Upper lobe of right lung (tissue), 1 donor: ENCODE data around the gene FZR1. TPM values are rescaled to one million over a fixed set of nuclear protein-coding genes. Genes with fewer than 3 reads are reported as not detected.

Source experiments
- ATAC-seq: fragments of 200-7000 bp; cut with Tn5 transposase; one replicate; pipeline ENCODE4 v1.9.1; 2020; ENCODE audit warnings: mild to moderate bottlenecking, moderate library complexity
- DNase-seq: peaks from one replicate; pipeline ENCODE4 v3.0.0-alpha.2; 2020
- H3K27ac ChIP-seq: fragments of 200-600 bp; one replicate; pipeline ENCODE4 v1.8.0; 2022
- H3K27me3 ChIP-seq: fragments of 200-600 bp; one replicate; pipeline ENCODE4 v1.8.0; 2022; ENCODE audit warnings: mild to moderate bottlenecking
- H3K36me3 ChIP-seq: fragments of 200-600 bp; one replicate; pipeline ENCODE4 v1.8.0; 2022
- H3K4me1 ChIP-seq: fragments of 200-600 bp; one replicate; pipeline ENCODE4 v1.8.0; 2022
- H3K4me3 ChIP-seq: fragments of 200-600 bp; one replicate; pipeline ENCODE4 v1.8.0; 2022; ENCODE audit warnings: mild to moderate bottlenecking
- H3K9me3 ChIP-seq: fragments of 200-600 bp; one replicate; pipeline ENCODE4 v1.8.0; 2022
- intact Hi-C: fragments of 100-400 bp; cut with DNase I; formaldehyde crosslinking; loops from one replicate; pipeline ENCODE4 v1.11.0; 2022
- total RNA-seq: library from RNA; stranded (reverse); fragmentation: NEBNext Ultra II Directional; extraction: Animal tissue kit (Norgen Biotek cat#: 25700); gene quantifications from one replicate; pipeline ENCODE4 v1.2.1, GENCODE V29; 2021
- TF ChIP-seq, protein P1 (sequence below): fragments of 200-600 bp; IDR thresholded peaks from one replicate; pipeline ENCODE4 v1.8.0; 2022; ENCODE audit warnings: antibody characterized with exemption
- donor health status: DM: no; HTN: yes; CAD: no; lungs with severe emphysema.

FZR1 gene
- total RNA-seq, 1 donor from 2014 or later = 30.8 TPM

- Histone ChIP-seq H3K36me3 (no peaks in the 10 kb centered on the region), H3K4me1 (peaks cover 22% of the 10 kb centered on the region), H3K27me3 (no peaks in the 10 kb centered on the region), H3K9me3 (no peaks in the 10 kb centered on the region), H3K4me3 (peak overlapping the region; percentile 80), H3K27ac (no peak overlapping the region)
- ATAC-seq (no peak), DNase-seq (no peak)
- TF ChIP-seq, protein P1, sequence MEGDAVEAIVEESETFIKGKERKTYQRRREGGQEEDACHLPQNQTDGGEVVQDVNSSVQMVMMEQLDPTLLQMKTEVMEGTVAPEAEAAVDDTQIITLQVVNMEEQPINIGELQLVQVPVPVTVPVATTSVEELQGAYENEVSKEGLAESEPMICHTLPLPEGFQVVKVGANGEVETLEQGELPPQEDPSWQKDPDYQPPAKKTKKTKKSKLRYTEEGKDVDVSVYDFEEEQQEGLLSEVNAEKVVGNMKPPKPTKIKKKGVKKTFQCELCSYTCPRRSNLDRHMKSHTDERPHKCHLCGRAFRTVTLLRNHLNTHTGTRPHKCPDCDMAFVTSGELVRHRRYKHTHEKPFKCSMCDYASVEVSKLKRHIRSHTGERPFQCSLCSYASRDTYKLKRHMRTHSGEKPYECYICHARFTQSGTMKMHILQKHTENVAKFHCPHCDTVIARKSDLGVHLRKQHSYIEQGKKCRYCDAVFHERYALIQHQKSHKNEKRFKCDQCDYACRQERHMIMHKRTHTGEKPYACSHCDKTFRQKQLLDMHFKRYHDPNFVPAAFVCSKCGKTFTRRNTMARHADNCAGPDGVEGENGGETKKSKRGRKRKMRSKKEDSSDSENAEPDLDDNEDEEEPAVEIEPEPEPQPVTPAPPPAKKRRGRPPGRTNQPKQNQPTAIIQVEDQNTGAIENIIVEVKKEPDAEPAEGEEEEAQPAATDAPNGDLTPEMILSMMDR = no peak
- intact Hi-C loops = no loop called here
These were observed 49.7 kb downstream of the FZR1 start for GRCh38 chr19:3555653-3556422.

- Histone ChIP-seq H3K36me3 (no peaks in the 10 kb centered on the region), H3K9me3 (no peaks in the 10 kb centered on the region), H3K4me3 (peak overlapping the region; percentile 80), H3K27me3 (no peaks in the 10 kb centered on the region), H3K4me1 (peaks cover 22% of the 10 kb centered on the region), H3K27ac (peak overlapping the region; percentile 77)
- intact Hi-C loops = no loop called here
- DNase-seq (no peak), ATAC-seq (no peak)
- TF ChIP-seq, protein P1 = no peak
These were observed 50.4 kb downstream of the FZR1 start for GRCh38 chr19:3556423-3556977.

- TF ChIP-seq, protein P1 = no peak
- no peaks in the 10 kb centered on the region for H3K36me3 ChIP-seq
- H3K27me3 ChIP-seq = no peaks in the 10 kb centered on the region
- H3K4me1 ChIP-seq = peaks cover 22% of the 10 kb centered on the region
- ATAC-seq = peak; percentile 21
- H3K9me3 ChIP-seq = no peaks in the 10 kb centered on the region
- intact Hi-C loops = no loop called here
- peak overlapping the region; percentile 80 for H3K4me3 ChIP-seq
- DNase-seq = peak; percentile 79
- peak overlapping the region; percentile 77 for H3K27ac ChIP-seq
These were observed 50.9 kb downstream of the FZR1 start for GRCh38 chr19:3556978-3557460.

- Histone ChIP-seq H3K4me1 (peaks cover 22% of the 10 kb centered on the region), H3K9me3 (no peaks in the 10 kb centered on the region), H3K4me3 (peak within 1 kb of the TSS; percentile 80), H3K27me3 (no peaks in the 10 kb centered on the region), H3K27ac (peak within 1 kb of the TSS; percentile 77), H3K36me3 (no peaks in the 10 kb centered on the region)
- TF ChIP-seq, protein P1 = no peak
- intact Hi-C loops = no loop called here
- DNase-seq = peak; percentile 97
- peak; percentile 96 for ATAC-seq
These were observed 51.5 kb downstream of the FZR1 start, which contains the start of gene MFSD12 for GRCh38 chr19:3557461-3558248. Gene MFSD12 (minus strand): TSS chr19:3557586. CDS start chr19:3557403, 183 bp downstream.

DNA sequence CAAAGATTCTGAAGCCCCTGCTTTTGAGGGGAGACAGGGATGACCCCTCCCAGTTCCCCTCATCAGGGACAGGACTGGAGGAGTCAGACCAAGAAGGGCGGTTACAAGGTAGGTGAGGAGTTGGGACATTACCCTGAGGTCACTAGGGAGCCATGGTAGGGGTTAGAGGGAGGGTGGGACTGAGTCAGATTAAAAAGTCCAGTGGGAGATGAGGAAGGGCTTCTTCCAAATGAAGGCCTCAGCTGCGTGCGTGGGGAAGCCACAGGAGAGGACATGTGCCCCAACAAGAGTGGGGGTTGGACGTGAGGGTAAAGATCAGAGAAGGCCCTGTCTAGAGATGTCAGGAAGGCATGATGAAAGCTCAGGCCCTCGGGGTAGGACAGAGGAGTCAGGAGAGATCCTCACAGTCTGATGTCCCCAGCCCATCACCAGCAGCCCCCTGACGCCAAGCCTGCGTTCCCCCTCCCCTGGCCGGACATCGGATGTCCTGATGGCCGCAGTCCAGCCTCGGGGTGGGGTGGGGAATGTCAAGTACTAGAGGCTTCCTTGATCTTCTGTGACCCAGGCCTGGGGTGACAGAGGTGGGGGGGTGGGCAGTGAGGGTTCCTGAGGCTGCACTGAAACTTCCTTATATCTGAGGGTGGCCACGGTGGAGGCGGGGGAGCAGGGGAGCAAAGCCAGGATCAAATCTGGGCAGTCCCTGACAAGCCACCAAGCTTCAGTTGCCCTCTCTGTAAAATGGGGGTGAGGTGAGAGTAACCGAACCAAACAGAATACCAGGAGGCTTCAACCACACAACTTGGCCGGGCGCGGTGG is 57.8 kb downstream of the FZR1 start:
- ATAC-seq (no peak), DNase-seq (no peak)
- Histone ChIP-seq H3K4me1 (no peaks in the 10 kb centered on the region), H3K27me3 (no peaks in the 10 kb centered on the region), H3K27ac (no peak overlapping the region), H3K36me3 (no peaks in the 10 kb centered on the region), H3K9me3 (no peaks in the 10 kb centered on the region), H3K4me3 (no peak overlapping the region)
- TF ChIP-seq, protein P1 = no peak
- intact Hi-C loops = no loop called here
